Neuronal stem cell (in vitro differentiated cells): Measurements from ENCODE around the gene MTNR1A.
"Not testable (repeated sequence)": the region's sequence is repeated elsewhere in the genome, so short reads cannot be mapped to it uniquely, and the experiment has no call there.

Experiments used
- DNase-seq: peaks from one replicate; pipeline ENCODE4 v3.0.0-alpha.2; 2013; ENCODE audit warnings: low spot score
- H2AFZ ChIP-seq: one replicate; pipeline ENCODE4 v1.6.1; 2013; ENCODE audit warnings: mild to moderate bottlenecking, low read length, inconsistent platforms
- H2AK5ac ChIP-seq: 2 replicates; pipeline ENCODE4 v1.6.1; 2013; ENCODE audit warnings: low read depth, mild to moderate bottlenecking, inconsistent platforms, low read length, moderate library complexity, mixed read lengths
- H2BK120ac ChIP-seq: 2 replicates; pipeline ENCODE4 v1.6.1; 2013; ENCODE audit warnings: low read depth, mild to moderate bottlenecking, inconsistent platforms, low read length, moderate library complexity, mixed read lengths
- H2BK12ac ChIP-seq: one replicate; pipeline ENCODE4 v1.6.1; 2013; ENCODE audit warnings: low read length, inconsistent platforms
- H2BK15ac ChIP-seq: 2 replicates; pipeline ENCODE4 v1.6.1; 2013; ENCODE audit warnings: mild to moderate bottlenecking, low read length, inconsistent platforms, mixed read lengths
- H2BK5ac ChIP-seq: one replicate; pipeline ENCODE4 v1.6.1; 2013; ENCODE audit warnings: inconsistent platforms, mild to moderate bottlenecking, low read length, moderate library complexity
- H3K14ac ChIP-seq: one replicate; pipeline ENCODE4 v1.6.1; 2013; ENCODE audit warnings: low read length, inconsistent platforms
- H3K18ac ChIP-seq: 2 replicates; pipeline ENCODE4 v1.6.1; 2013; ENCODE audit warnings: low read length, inconsistent platforms
- H3K23ac ChIP-seq: 2 replicates; pipeline ENCODE4 v1.6.1; 2013; ENCODE audit warnings: low read depth, mild to moderate bottlenecking, mixed read lengths, low read length, inconsistent platforms; ENCODE audit not compliant: poor library complexity
- H3K27ac ChIP-seq: replicated peaks from 3 replicates; pipeline ENCODE4 v1.5.1; 2013; ENCODE audit warnings: low read length, inconsistent platforms
- H3K27me3 ChIP-seq, 3 experiments: 2 replicates each; pipeline ENCODE4 v1.6.1; 2013; ENCODE audit warnings: low read length in 3 of 3, mild to moderate bottlenecking in 2 of 3, inconsistent platforms in 1 of 3, low read depth in 1 of 3, mixed read lengths in 1 of 3, moderate library complexity in 1 of 3; ENCODE audit not compliant: control insufficient read depth in 3 of 3, insufficient read depth in 3 of 3
- H3K36me3 ChIP-seq, 2 donors: replicated peaks in 1 of 2; 2 replicates each; pipeline ENCODE4 v1.6.1; 2013; ENCODE audit warnings: low read length in 2 of 2; ENCODE audit not compliant: control insufficient read depth in 2 of 2, insufficient read depth in 2 of 2
- H3K4ac ChIP-seq: 2 replicates; pipeline ENCODE4 v1.6.1; 2013; ENCODE audit warnings: inconsistent platforms, mild to moderate bottlenecking, low read length, moderate library complexity
- H3K4me1 ChIP-seq, 2 donors: 1 replicate in 1 of 2; 2 replicates in 1 of 2; pipeline ENCODE4 v1.6.1; 2013; ENCODE audit warnings: low read length in 2 of 2, low read depth in 1 of 2; ENCODE audit not compliant: control insufficient read depth in 2 of 2, insufficient read depth in 1 of 2
- H3K4me2 ChIP-seq: one replicate; pipeline ENCODE4 v1.6.1; 2013; ENCODE audit warnings: mild to moderate bottlenecking, low read length, inconsistent platforms; ENCODE audit not compliant: insufficient read depth, poor library complexity, severe bottlenecking
- H3K4me3 ChIP-seq, 2 donors: 2 replicates each; pipeline ENCODE4 v1.5.1; 2013; ENCODE audit warnings: low read length in 2 of 2, mild to moderate bottlenecking in 2 of 2, inconsistent platforms in 1 of 2, moderate library complexity in 1 of 2
- H3K79me1 ChIP-seq: one replicate; pipeline ENCODE4 v1.6.1; 2013; ENCODE audit warnings: low read depth, mild to moderate bottlenecking, inconsistent platforms, low read length, moderate library complexity
- H3K9ac ChIP-seq: one replicate; pipeline ENCODE4 v1.6.1; 2013; ENCODE audit warnings: mild to moderate bottlenecking, low read depth, low read length, inconsistent platforms; ENCODE audit not compliant: poor library complexity
- H3K9me3 ChIP-seq, 2 donors: replicated peaks in 1 of 2; 2 replicates each; pipeline versions ENCODE3 to v1.6.1; 2013; ENCODE audit warnings: low read length in 2 of 2, mild to moderate bottlenecking in 2 of 2, inconsistent platforms in 1 of 2, low read depth in 1 of 2, mixed read lengths in 1 of 2, moderate library complexity in 1 of 2; ENCODE audit not compliant: control insufficient read depth in 2 of 2, insufficient read depth in 1 of 2
- H4K8ac ChIP-seq: one replicate; pipeline ENCODE4 v1.6.1; 2013; ENCODE audit warnings: low read depth, mild to moderate bottlenecking, inconsistent platforms, low read length, moderate library complexity
- H4K91ac ChIP-seq: one replicate; pipeline ENCODE4 v1.6.1; 2013; ENCODE audit warnings: low read length, low read depth, mild to moderate bottlenecking, inconsistent platforms; ENCODE audit not compliant: poor library complexity
- WGBS, 2 donors: extraction: QIAGEN DNeasy Blood & Tissue Kit; methylation state at CpG; one replicate each; pipeline ENCODE4 v1.1.7; 2013; ENCODE audit warnings: missing lambda C conversion rate in 2 of 2, mixed read lengths in 1 of 2; ENCODE audit not compliant: insufficient read length in 2 of 2, insufficient replicate concordance in 1 of 2; ENCODE audit errors: extremely low coverage in 2 of 2; 5-methylcytosine and 5-hydroxymethylcytosine counted together

MTNR1A gene

GRCh38 chr4:186514271-186514950 lies 41.0 kb downstream of the MTNR1A start:
- no peak overlapping the region for H3K4ac ChIP-seq
- H3K27me3 ChIP-seq, result no peaks in the 10 kb centered on the region
- no peak overlapping the region for H2AK5ac ChIP-seq
- no peak overlapping the region for H2BK15ac ChIP-seq
- H4K91ac ChIP-seq, result no peak overlapping the region
- H3K9ac ChIP-seq, result no peak overlapping the region
- H3K36me3 ChIP-seq, result no peaks in the 10 kb centered on the region
- no peak overlapping the region for H2BK120ac ChIP-seq
- H3K23ac ChIP-seq, result no peak overlapping the region
- H2AFZ ChIP-seq, result no peak overlapping the region
- DNase-seq, result no peak
- no peak overlapping the region for H3K14ac ChIP-seq
- H3K4me1 ChIP-seq, result no peaks in the 10 kb centered on the region
- no CpG with 5 or more reads among the region's 8 CpGs for WGBS, 2 donors
- H2BK12ac ChIP-seq, result no peak overlapping the region
- peaks cover 0 to 7% of the 10 kb centered on the region in 2 donors for H3K9me3 ChIP-seq
- H4K8ac ChIP-seq, result no peak overlapping the region
- H3K79me1 ChIP-seq, result no peaks in the 10 kb centered on the region
- H3K18ac ChIP-seq, result no peak overlapping the region
- no peak overlapping the region for H3K27ac ChIP-seq
- H2BK5ac ChIP-seq, result no peak overlapping the region
- H3K4me2 ChIP-seq, result no peak overlapping the region
- H3K4me3 ChIP-seq, result no peak overlapping the region

- H3K4ac ChIP-seq, H3K4me3 ChIP-seq, H3K18ac ChIP-seq, H2BK120ac ChIP-seq, H2AK5ac ChIP-seq, H2AFZ ChIP-seq, H3K14ac ChIP-seq, H3K4me2 ChIP-seq, H3K4me1 ChIP-seq, H3K9me3 ChIP-seq, H3K79me1 ChIP-seq, H4K91ac ChIP-seq, H3K27me3 ChIP-seq, H3K9ac ChIP-seq, H2BK15ac ChIP-seq, H3K27ac ChIP-seq, H4K8ac ChIP-seq, H3K23ac ChIP-seq, H2BK12ac ChIP-seq, DNase-seq, H3K36me3 ChIP-seq, H2BK5ac ChIP-seq: not testable (repeated sequence)
- no CpG with 5 or more reads among the region's 8 CpGs for WGBS, 2 donors
Measured at GRCh38 chr4:186504771-186505170, 50.6 kb downstream of the MTNR1A start.

GRCh38 chr4:186502231-186502630 lies 53.1 kb downstream of the MTNR1A start:
- H3K36me3 ChIP-seq, result no peaks in the 10 kb centered on the region
- no peak overlapping the region for H4K91ac ChIP-seq
- no peak overlapping the region for H4K8ac ChIP-seq
- H3K4ac ChIP-seq, result no peak overlapping the region
- no peak overlapping the region for H2BK12ac ChIP-seq
- peaks cover 0 to 1% of the 10 kb centered on the region in 2 donors for H3K4me1 ChIP-seq
- no peak overlapping the region for H2AK5ac ChIP-seq
- H3K79me1 ChIP-seq, result no peaks in the 10 kb centered on the region
- WGBS, 2 donors, result no CpG with 5 or more reads among the region's 2 CpGs
- H3K27ac ChIP-seq, result no peak overlapping the region
- no peak overlapping the region for H3K18ac ChIP-seq
- H2BK15ac ChIP-seq, result no peak overlapping the region
- no peaks in the 10 kb centered on the region for H3K27me3 ChIP-seq
- H3K9me3 ChIP-seq, result peaks cover 0 to 2% of the 10 kb centered on the region in 2 donors
- DNase-seq, result no peak
- no peak overlapping the region for H2BK5ac ChIP-seq
- H3K9ac ChIP-seq, result no peak overlapping the region
- no peak overlapping the region for H3K23ac ChIP-seq
- no peak overlapping the region for H3K4me2 ChIP-seq
- no peak overlapping the region for H3K14ac ChIP-seq
- H2BK120ac ChIP-seq, result no peak overlapping the region
- H3K4me3 ChIP-seq, result no peak overlapping the region
- H2AFZ ChIP-seq, result no peak overlapping the region

- Histone ChIP-seq H3K27me3 (no peaks in the 10 kb centered on the region), H3K79me1 (no peaks in the 10 kb centered on the region), H3K9me3 (peaks cover 0 to 2% of the 10 kb centered on the region in 2 donors), H3K4me1 (peaks cover 0 to 1% of the 10 kb centered on the region in 2 donors), H2BK12ac (no peak overlapping the region), H3K9ac (no peak overlapping the region), H3K36me3 (no peaks in the 10 kb centered on the region), H4K8ac (no peak overlapping the region), H3K4me2 (no peak overlapping the region), H3K14ac (no peak overlapping the region), H2BK15ac (no peak overlapping the region), H3K18ac (no peak overlapping the region), H3K4ac (no peak overlapping the region), H2BK120ac (no peak overlapping the region), H3K23ac (no peak overlapping the region), H2AFZ (peak overlapping the region; percentile 49), H4K91ac (no peak overlapping the region), H3K27ac (no peak overlapping the region), H2BK5ac (no peak overlapping the region), H3K4me3 (no peak overlapping the region), H2AK5ac (no peak overlapping the region)
- no peak for DNase-seq
- WGBS, 2 donors, result no CpG with 5 or more reads among the region's 8 CpGs
Measured at GRCh38 chr4:186501554-186501953, 53.8 kb downstream of the MTNR1A start.
